ENCODE data around the gene RHOJ.
"Not testable (repeated sequence)": the region's sequence is repeated elsewhere in the genome, so short reads cannot be mapped to it uniquely, and the experiment has no call there.

Gene RHOJ

DNA sequence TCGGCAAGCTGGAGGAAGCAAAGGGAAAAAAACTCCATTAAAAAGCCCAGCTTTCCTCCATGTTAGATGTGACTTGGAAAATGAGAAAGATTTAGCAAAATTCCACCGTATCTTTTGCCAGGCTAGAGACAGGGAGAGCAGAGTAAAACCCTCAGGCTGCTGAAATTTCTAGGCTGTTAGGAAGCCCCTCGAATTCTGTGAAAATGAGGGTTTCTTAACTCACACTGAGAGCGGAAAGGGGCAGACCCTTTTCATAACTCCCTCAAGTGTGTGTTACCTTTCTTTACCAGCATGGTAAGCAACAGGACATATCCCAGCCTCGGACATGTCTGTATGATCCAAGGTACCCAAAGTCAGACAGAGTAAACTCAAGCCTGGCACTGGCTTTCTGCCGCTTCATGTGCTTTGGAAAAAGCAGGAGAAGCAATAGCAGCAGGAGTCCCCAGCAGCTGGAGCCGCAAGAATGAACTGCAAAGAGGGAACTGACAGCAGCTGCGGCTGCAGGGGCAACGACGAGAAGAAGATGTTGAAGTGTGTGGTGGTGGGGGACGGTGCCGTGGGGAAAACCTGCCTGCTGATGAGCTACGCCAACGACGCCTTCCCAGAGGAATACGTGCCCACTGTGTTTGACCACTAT is at the start of gene RHOJ:
TSS of gene RHOJ (plus strand) at position 37 of the 637 bp plus-strand sequence. CDS start at position 464, 427 bp downstream.
- H3K36me3 Mint-ChIP-seq: no peaks in the 10 kb centered on the region
- H3K27ac Mint-ChIP-seq: no peak within 1 kb of the TSS
- H3K4me3 Mint-ChIP-seq: no peak within 1 kb of the TSS
- H3K4me1 Mint-ChIP-seq: no peaks in the 10 kb centered on the region
- no peak for DNase-seq (ENCODE audit: low spot score in 2 of 2)
- ATAC-seq (ENCODE audit: low read depth): no peak
- no peaks in the 10 kb centered on the region for H3K9me3 Mint-ChIP-seq
- no peaks in the 10 kb centered on the region for H3K27me3 Mint-ChIP-seq

- Mint-ChIP-seq H3K9me3 (no peaks in the 10 kb centered on the region), H3K27ac (no peak overlapping the region), H3K4me1 (no peaks in the 10 kb centered on the region), H3K4me3 (no peak overlapping the region), H3K27me3 (peaks cover 3% of the 10 kb centered on the region), H3K36me3 (no peaks in the 10 kb centered on the region)
- no peak for DNase-seq (ENCODE audit: low spot score in 2 of 2)
- ATAC-seq (ENCODE audit: low read depth): no peak
Observed at GRCh38 chr14:63155511-63156185, 48.6 kb upstream of the RHOJ start.

DNA sequence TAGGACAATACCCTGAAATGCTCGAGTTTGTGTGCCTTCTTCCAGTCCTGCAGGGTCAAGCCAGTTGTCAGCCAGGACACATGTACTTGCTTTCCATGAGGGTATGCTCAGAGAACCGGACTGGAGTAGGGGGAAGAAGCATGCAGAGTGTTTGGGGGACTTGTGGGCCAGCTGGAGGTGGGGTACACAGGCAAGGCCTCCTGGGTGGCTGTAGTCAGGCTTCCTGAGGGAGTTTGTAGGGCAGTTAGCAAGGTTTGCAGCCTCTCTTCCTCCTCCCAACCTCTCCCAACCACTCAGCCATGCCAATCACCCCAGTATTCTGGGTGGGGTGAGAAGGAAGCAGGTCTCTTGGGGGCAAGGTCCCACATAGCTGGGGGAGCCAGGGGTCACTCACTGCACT is 47.0 kb upstream of the RHOJ start:
- H3K4me1 Mint-ChIP-seq: no peaks in the 10 kb centered on the region
- H3K36me3 Mint-ChIP-seq: no peaks in the 10 kb centered on the region
- H3K9me3 Mint-ChIP-seq: no peaks in the 10 kb centered on the region
- no peak overlapping the region for H3K4me3 Mint-ChIP-seq
- no peak overlapping the region for H3K27ac Mint-ChIP-seq
- ATAC-seq (ENCODE audit: low read depth) (no peak), DNase-seq (ENCODE audit: low spot score in 2 of 2) (no peak)
- H3K27me3 Mint-ChIP-seq: peaks cover 5% of the 10 kb centered on the region

DNA sequence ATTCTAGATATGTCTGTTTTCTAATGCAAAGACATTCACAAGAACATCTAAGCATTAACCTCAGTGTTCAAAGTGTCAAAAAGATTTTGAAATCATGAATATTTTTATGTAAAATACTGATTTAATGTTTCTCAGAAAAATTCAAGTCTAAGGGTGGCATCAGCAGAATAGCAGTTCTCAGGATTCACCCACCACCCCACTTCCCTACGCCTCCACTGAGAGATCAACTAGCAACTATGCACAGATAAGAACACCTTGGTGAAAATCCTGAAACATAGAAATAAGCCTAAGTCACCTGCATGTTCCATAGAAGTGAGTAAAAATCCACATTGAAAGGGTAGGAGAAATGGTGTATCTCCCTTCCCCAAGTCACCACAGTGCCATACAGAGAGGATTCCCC is 40.9 kb upstream of the RHOJ start:
- Mint-ChIP-seq H3K9me3 (no peaks in the 10 kb centered on the region), H3K36me3 (no peaks in the 10 kb centered on the region), H3K4me1 (no peaks in the 10 kb centered on the region), H3K27ac (no peak overlapping the region), H3K4me3 (no peak overlapping the region), H3K27me3 (peaks cover 5% of the 10 kb centered on the region)
- DNase-seq (ENCODE audit: low spot score in 2 of 2) (no peak), ATAC-seq (ENCODE audit: low read depth) (no peak)

GRCh38 chr14:63164108-63164683 is 40.0 kb upstream of the RHOJ start:
- DNase-seq (ENCODE audit: low spot score in 2 of 2) (no peak), ATAC-seq (ENCODE audit: low read depth) (no peak)
- Mint-ChIP-seq H3K9me3 (no peaks in the 10 kb centered on the region), H3K27me3 (peaks cover 1% of the 10 kb centered on the region), H3K36me3 (no peaks in the 10 kb centered on the region), H3K4me3 (no peak overlapping the region), H3K27ac (no peak overlapping the region), H3K4me1 (no peaks in the 10 kb centered on the region)

- not testable (repeated sequence) for H3K27ac Mint-ChIP-seq; H3K9me3 Mint-ChIP-seq; H3K4me1 Mint-ChIP-seq; H3K36me3 Mint-ChIP-seq; H3K27me3 Mint-ChIP-seq; ATAC-seq (ENCODE audit: low read depth); H3K4me3 Mint-ChIP-seq; DNase-seq (ENCODE audit: low spot score in 2 of 2)
Observed at GRCh38 chr14:63165267-63165666, 39.0 kb upstream of the RHOJ start.

- DNase-seq (ENCODE audit: low spot score in 2 of 2): no peak
- no peak overlapping the region for H3K4me3 Mint-ChIP-seq
- H3K36me3 Mint-ChIP-seq: no peaks in the 10 kb centered on the region
- no peak overlapping the region for H3K27ac Mint-ChIP-seq
- H3K27me3 Mint-ChIP-seq: peaks cover 1% of the 10 kb centered on the region
- no peaks in the 10 kb centered on the region for H3K9me3 Mint-ChIP-seq
- no peak for ATAC-seq (ENCODE audit: low read depth)
- H3K4me1 Mint-ChIP-seq: no peaks in the 10 kb centered on the region
Observed at GRCh38 chr14:63167044-63167443, 37.2 kb upstream of the RHOJ start.

- no peak overlapping the region for H3K4me3 Mint-ChIP-seq
- no peaks in the 10 kb centered on the region for H3K4me1 Mint-ChIP-seq
- no peaks in the 10 kb centered on the region for H3K36me3 Mint-ChIP-seq
- DNase-seq (ENCODE audit: low spot score in 2 of 2) (no peak), ATAC-seq (ENCODE audit: low read depth) (no peak)
- no peaks in the 10 kb centered on the region for H3K9me3 Mint-ChIP-seq
- H3K27me3 Mint-ChIP-seq: peaks cover 4% of the 10 kb centered on the region
- H3K27ac Mint-ChIP-seq: no peak overlapping the region
Observed at GRCh38 chr14:63174760-63175191, 29.5 kb upstream of the RHOJ start.

DNA sequence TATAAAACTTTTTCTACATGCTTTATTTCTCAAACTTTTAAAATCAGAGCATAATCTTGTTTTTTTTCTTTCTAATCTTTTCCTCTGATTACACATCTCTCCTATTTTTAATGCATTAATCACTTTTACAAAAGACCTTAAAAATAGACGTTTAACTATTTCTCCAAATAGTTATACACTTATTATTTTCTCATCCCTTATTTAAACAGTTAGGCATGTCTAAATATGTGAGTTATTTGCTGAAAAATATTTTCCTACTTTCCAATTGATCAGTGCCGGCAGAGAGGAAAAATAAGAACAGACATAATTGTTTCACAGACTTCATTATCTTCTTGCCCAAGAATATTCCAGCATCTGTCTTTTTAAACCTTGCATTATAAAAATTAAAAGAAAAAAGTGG is 28.7 kb upstream of the RHOJ start:
- Mint-ChIP-seq H3K4me3 (no peak overlapping the region), H3K4me1 (no peaks in the 10 kb centered on the region), H3K9me3 (no peaks in the 10 kb centered on the region), H3K27ac (no peak overlapping the region), H3K36me3 (no peaks in the 10 kb centered on the region), H3K27me3 (peaks cover 2% of the 10 kb centered on the region)
- no peak for ATAC-seq (ENCODE audit: low read depth)
- no peak for DNase-seq (ENCODE audit: low spot score in 2 of 2)

GRCh38 chr14:63178912-63179311 is 25.3 kb upstream of the RHOJ start:
- DNase-seq (ENCODE audit: low spot score in 2 of 2): no peak
- H3K4me1 Mint-ChIP-seq: no peaks in the 10 kb centered on the region
- peaks cover 4% of the 10 kb centered on the region for H3K27me3 Mint-ChIP-seq
- no peak overlapping the region for H3K4me3 Mint-ChIP-seq
- ATAC-seq (ENCODE audit: low read depth): no peak
- peaks cover 5% of the 10 kb centered on the region for H3K9me3 Mint-ChIP-seq
- no peaks in the 10 kb centered on the region for H3K36me3 Mint-ChIP-seq
- no peak overlapping the region for H3K27ac Mint-ChIP-seq

DNA sequence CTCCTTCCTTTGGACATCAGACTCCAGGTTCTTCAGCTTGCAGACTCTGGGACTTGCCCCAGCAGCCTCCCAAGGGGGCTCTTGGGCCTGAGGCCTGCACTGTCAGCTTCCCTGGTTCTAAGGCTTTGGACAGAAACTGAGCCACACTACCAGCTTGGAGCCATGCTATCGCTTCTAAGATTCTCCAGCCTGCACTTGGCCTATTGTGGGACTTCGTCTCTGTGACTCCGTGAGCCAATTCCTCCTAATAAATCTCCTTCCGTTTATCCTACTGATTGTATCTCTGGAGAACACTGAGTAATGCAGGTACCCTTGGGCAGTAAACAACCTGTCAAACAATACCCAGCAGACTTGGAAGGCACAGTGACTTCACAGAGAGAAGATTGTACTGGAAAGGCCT is 24.9 kb upstream of the RHOJ start:
- ATAC-seq (ENCODE audit: low read depth): no peak
- H3K4me1 Mint-ChIP-seq: no peaks in the 10 kb centered on the region
- H3K4me3 Mint-ChIP-seq: no peak overlapping the region
- H3K27me3 Mint-ChIP-seq: peaks cover 4% of the 10 kb centered on the region
- peaks cover 5% of the 10 kb centered on the region for H3K9me3 Mint-ChIP-seq
- H3K27ac Mint-ChIP-seq: no peak overlapping the region
- no peak for DNase-seq (ENCODE audit: low spot score in 2 of 2)
- H3K36me3 Mint-ChIP-seq: no peaks in the 10 kb centered on the region

- no peak for DNase-seq (ENCODE audit: low spot score in 2 of 2)
- H3K4me1 Mint-ChIP-seq: no peaks in the 10 kb centered on the region
- ATAC-seq (ENCODE audit: low read depth): no peak
- no peak overlapping the region for H3K4me3 Mint-ChIP-seq
- peaks cover 4% of the 10 kb centered on the region for H3K27me3 Mint-ChIP-seq
- no peaks in the 10 kb centered on the region for H3K36me3 Mint-ChIP-seq
- H3K27ac Mint-ChIP-seq: no peak overlapping the region
- H3K9me3 Mint-ChIP-seq: peaks cover 5% of the 10 kb centered on the region
Observed at GRCh38 chr14:63180011-63180410, 24.2 kb upstream of the RHOJ start.

GRCh38 chr14:63182968-63183367 is 21.3 kb upstream of the RHOJ start:
- Mint-ChIP-seq H3K27ac (no peak overlapping the region), H3K36me3 (no peaks in the 10 kb centered on the region), H3K9me3 (peaks cover 5% of the 10 kb centered on the region), H3K4me1 (no peaks in the 10 kb centered on the region), H3K4me3 (no peak overlapping the region), H3K27me3 (peaks cover 4% of the 10 kb centered on the region)
- ATAC-seq (ENCODE audit: low read depth): no peak
- no peak for DNase-seq (ENCODE audit: low spot score in 2 of 2)

DNA sequence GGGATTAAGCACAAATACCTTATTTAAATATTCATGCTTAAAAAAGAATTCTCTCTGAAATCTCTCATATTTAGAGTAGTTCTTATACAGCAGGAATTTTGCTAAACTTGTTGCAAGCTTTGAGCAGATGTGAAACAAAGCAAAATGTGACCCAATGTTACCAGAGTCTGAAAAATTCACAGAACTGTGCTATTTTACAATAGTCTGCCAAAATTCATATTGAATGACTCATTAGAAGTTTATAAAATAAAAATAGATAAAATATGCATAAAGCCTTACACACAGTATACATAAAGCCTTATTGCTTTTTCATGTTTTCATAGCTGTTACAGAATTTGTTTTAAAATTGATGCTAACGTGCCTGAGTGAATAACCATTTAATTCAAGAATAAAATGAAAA is 17.8 kb upstream of the RHOJ start:
- Mint-ChIP-seq H3K36me3 (no peaks in the 10 kb centered on the region), H3K4me3 (no peak overlapping the region), H3K27me3 (peaks cover 7% of the 10 kb centered on the region), H3K27ac (no peak overlapping the region), H3K9me3 (peaks cover 5% of the 10 kb centered on the region), H3K4me1 (no peaks in the 10 kb centered on the region)
- ATAC-seq (ENCODE audit: low read depth) (no peak), DNase-seq (ENCODE audit: low spot score in 2 of 2) (no peak)

GRCh38 chr14:63191211-63191610 is 13.0 kb upstream of the RHOJ start:
- Mint-ChIP-seq H3K36me3 (peaks cover 1% of the 10 kb centered on the region), H3K4me1 (no peaks in the 10 kb centered on the region)
- ATAC-seq (ENCODE audit: low read depth): no peak

More at GRCh38 chr14:63191211-63191610, 13.0 kb upstream of the RHOJ start:
- DNase-seq (ENCODE audit: low spot score in 2 of 2): no peak
- H3K4me3 Mint-ChIP-seq: no peak overlapping the region
- H3K9me3 Mint-ChIP-seq: peaks cover 5% of the 10 kb centered on the region
- H3K27ac Mint-ChIP-seq: no peak overlapping the region
- peaks cover 8% of the 10 kb centered on the region for H3K27me3 Mint-ChIP-seq

All from memory B cell (primary cell).